HEK293 (cell line): ENCODE measurements around the gene TRIM49C.
"Not testable (repeated sequence)": the region's sequence is repeated elsewhere in the genome, so short reads cannot be mapped to it uniquely, and the experiment has no call there.

Experiments
- ATF2 ChIP-seq: fragments of 450-650 bp; formaldehyde crosslinking; IDR thresholded peaks from 2 replicates; pipeline ENCODE4 v1.5.1; 2016; ENCODE audit warnings: missing biosample characterization, missing genetic modification characterization, low read depth
- BCL11B ChIP-seq: fragments of 450-650 bp; formaldehyde crosslinking; IDR thresholded peaks from 2 replicates; pipeline ENCODE4 v1.5.1; 2016; ENCODE audit warnings: low read depth, missing biosample characterization, missing genetic modification characterization
- CTCF ChIP-seq: fragments of 450-650 bp; formaldehyde crosslinking; IDR thresholded peaks from 2 replicates; pipeline ENCODE4 v1.5.1; 2016; ENCODE audit warnings: missing biosample characterization, missing genetic modification characterization
- TF ChIP-seq, protein P1 (sequence below): fragments of 450-650 bp; formaldehyde crosslinking; IDR thresholded peaks from 2 replicates; pipeline ENCODE4 v1.5.1; 2016; ENCODE audit warnings: missing biosample characterization, missing genetic modification characterization

GRCh38 chr11:90051591-90052209 is 20.8 kb downstream of the TRIM49C start:
- TF ChIP-seq ATF2, BCL11B, CTCF (tag by site-specific recombination): not testable (repeated sequence)
- TF ChIP-seq, protein P1, sequence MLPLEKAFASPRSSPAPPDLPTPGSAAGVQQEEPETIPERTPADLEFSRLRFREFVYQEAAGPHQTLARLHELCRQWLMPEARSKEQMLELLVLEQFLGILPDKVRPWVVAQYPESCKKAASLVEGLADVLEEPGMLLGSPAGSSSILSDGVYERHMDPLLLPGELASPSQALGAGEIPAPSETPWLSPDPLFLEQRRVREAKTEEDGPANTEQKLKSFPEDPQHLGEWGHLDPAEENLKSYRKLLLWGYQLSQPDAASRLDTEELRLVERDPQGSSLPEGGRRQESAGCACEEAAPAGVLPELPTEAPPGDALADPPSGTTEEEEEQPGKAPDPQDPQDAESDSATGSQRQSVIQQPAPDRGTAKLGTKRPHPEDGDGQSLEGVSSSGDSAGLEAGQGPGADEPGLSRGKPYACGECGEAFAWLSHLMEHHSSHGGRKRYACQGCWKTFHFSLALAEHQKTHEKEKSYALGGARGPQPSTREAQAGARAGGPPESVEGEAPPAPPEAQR (tag by site-specific recombination), result not testable (repeated sequence)
